Neutrophil (primary cell): ENCODE measurements around the gene RBM5.

ENCODE experiments used
- H3K27ac ChIP-seq: fragments of 200-600 bp; sonication (generic); 2 replicates; pipeline ENCODE4 v1.5.1; 2016; ENCODE audit warnings: mild to moderate bottlenecking, moderate library complexity
- H3K27me3 ChIP-seq: fragments of 200-600 bp; sonication (generic); 2 replicates; pipeline ENCODE4 v1.6.0; 2016; ENCODE audit warnings: mild to moderate bottlenecking
- H3K36me3 ChIP-seq: fragments of 200-600 bp; sonication (generic); 2 replicates; pipeline ENCODE4 v1.5.1; 2017
- H3K4me1 ChIP-seq, 2 experiments: fragments of 200-600 bp in 1 of 2; sonication (generic) in 1 of 2; 1 replicate in 1 of 2; 2 replicates in 1 of 2; pipeline versions ENCODE4 v1.5.1 to v1.6.1; 2013 to 2016; ENCODE audit warnings: low read depth in 1 of 2, low read length in 1 of 2, mild to moderate bottlenecking in 1 of 2, moderate library complexity in 1 of 2; ENCODE audit not compliant: control insufficient read depth in 1 of 2, insufficient read depth in 1 of 2
- H3K4me3 ChIP-seq, 2 experiments: fragments of 200-600 bp in 1 of 2; sonication (generic) in 1 of 2; 1 replicate in 1 of 2; 2 replicates in 1 of 2; pipeline ENCODE4 v1.5.1; 2013 to 2016; ENCODE audit warnings: low read depth in 1 of 2, low read length in 1 of 2, mild to moderate bottlenecking in 1 of 2, moderate library complexity in 1 of 2
- H3K9me3 ChIP-seq: fragments of 200-600 bp; sonication (generic); 2 replicates; pipeline ENCODE4 v1.5.1; 2016
- TF ChIP-seq, protein P1 (sequence below): fragments of 200-600 bp; sonication (generic); IDR thresholded peaks from 2 replicates; pipeline ENCODE4 v1.5.1; 2016; ENCODE audit warnings: antibody characterized with exemption

RBM5 gene

DNA sequence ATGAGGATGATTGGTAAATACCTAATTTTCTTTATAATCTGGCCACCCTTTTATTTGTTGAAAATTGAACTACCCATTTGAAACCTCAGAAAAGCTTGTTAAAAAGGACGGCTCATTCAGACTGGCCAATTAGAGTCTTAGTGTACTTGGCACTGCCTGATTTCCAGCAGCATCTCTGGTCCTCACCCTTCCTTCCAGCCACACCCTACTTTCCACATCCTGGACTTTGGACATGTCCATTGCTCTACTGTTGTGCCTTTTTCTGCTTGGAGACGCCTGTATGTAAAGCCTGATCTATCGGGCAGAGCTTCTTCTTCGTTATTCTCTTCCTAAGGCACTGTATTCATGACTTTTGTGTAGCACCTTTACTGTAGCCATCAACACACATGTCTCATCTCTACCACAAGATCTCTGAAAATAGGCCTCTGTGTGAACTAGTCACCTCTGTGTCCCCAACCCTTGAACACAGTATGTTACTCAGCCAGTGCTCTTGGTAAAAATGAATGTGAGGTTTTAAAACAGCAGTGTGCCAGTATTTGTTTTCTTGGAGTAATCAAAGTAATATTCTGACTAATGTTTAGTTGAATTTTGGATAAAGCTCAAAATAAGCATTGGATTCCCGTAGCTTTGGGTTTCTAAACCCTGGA is 6.8 kb downstream of the RBM5 start:
- TF ChIP-seq, protein P1, sequence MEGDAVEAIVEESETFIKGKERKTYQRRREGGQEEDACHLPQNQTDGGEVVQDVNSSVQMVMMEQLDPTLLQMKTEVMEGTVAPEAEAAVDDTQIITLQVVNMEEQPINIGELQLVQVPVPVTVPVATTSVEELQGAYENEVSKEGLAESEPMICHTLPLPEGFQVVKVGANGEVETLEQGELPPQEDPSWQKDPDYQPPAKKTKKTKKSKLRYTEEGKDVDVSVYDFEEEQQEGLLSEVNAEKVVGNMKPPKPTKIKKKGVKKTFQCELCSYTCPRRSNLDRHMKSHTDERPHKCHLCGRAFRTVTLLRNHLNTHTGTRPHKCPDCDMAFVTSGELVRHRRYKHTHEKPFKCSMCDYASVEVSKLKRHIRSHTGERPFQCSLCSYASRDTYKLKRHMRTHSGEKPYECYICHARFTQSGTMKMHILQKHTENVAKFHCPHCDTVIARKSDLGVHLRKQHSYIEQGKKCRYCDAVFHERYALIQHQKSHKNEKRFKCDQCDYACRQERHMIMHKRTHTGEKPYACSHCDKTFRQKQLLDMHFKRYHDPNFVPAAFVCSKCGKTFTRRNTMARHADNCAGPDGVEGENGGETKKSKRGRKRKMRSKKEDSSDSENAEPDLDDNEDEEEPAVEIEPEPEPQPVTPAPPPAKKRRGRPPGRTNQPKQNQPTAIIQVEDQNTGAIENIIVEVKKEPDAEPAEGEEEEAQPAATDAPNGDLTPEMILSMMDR: no peak
- H3K36me3 ChIP-seq: peaks cover 100% of the 10 kb centered on the region
- H3K27me3 ChIP-seq: no peaks in the 10 kb centered on the region
- no peak overlapping the region for H3K27ac ChIP-seq
- no peaks in the 10 kb centered on the region for H3K9me3 ChIP-seq
- no peak overlapping the region for H3K4me3 ChIP-seq
- peaks cover 10 to 12% of the 10 kb centered on the region in 2 experiments for H3K4me1 ChIP-seq

DNA sequence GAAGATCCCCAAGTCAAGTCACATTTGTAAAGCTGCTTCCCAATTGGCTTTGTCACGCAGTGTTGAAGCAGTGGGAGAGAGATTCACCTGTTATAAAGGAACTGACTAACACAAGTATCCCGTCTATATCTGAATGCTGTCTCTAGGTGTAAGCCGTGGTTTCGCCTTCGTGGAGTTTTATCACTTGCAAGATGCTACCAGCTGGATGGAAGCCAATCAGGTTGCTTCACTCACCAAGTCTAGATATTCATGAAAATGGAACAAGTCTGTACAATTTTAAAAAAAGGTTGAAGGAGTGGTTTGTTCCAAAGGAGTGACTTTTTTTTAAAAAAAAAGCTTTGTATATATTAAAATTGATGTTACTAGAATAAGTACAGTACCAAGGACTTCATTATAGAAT is 11.7 kb downstream of the RBM5 start:
- peaks cover 7% of the 10 kb centered on the region for H3K9me3 ChIP-seq
- peaks cover 100% of the 10 kb centered on the region for H3K36me3 ChIP-seq
- TF ChIP-seq, protein P1: no peak
- no peaks in the 10 kb centered on the region for H3K4me1 ChIP-seq
- H3K27ac ChIP-seq: no peak overlapping the region
- no peak overlapping the region for H3K4me3 ChIP-seq
- H3K27me3 ChIP-seq: no peaks in the 10 kb centered on the region

DNA sequence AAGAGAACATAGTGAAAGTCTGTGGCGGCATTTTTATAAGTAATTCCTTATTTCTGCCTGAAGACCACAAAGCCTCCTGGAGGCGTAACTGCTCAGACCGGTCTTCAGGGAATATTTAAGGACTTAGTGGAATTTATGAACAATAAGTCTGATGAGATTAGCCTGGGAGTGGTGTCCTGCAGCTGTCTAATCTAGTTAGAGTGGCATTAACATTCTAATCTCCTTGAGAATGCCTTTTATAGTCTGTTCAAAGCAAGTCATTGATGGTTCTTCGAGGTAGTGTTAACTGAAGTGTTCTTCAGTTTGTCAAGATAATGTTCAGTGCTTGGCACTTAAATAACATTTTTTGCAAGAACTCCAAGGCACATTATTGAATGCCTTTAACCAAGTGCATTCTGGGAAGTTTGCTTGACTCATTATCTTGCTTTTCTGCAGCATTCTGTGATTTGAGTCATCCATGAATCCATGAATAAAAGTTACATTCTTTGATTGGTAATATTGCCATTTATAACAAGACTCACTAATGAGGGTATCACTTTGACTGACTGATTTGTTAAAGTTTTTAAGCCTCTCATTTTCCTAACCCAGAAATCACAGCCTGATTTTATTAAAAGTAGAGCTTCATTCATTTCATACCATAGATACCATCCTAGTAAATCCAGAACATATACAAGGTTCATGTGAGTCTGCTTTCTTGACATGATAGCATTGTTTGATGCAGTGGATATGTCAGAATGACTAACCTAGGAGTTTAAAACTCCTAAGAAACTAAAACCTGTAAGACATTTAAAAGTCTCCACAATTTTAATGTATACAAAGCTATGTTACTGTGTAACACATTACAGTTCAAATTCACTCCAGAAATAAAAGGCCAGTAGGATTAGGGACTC is 12.5 kb downstream of the RBM5 start:
- no peak overlapping the region for H3K4me3 ChIP-seq
- H3K36me3 ChIP-seq: peaks cover 100% of the 10 kb centered on the region
- TF ChIP-seq, protein P1: no peak
- no peaks in the 10 kb centered on the region for H3K27me3 ChIP-seq
- no peaks in the 10 kb centered on the region for H3K4me1 ChIP-seq
- H3K9me3 ChIP-seq: peaks cover 11% of the 10 kb centered on the region
- H3K27ac ChIP-seq: no peak overlapping the region

DNA sequence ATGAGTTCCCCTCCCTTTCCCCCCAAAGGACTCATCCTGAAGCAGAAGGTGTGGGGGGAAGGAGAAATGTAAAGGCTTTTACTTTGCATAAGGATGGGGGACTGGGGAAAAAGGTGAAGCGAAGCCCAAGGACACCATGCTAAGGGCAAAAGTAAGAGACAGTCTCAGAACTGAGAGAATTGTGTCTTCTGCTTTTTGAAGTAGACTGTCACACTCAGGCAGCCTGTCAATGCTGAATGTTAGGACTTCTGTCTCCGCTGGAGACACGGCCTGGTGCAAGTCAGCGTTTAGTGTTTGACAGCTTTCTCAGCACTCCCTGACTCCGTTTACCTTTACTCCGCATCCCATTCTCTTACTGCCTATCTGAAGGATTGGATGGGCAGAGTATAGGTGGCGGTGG is 13.8 kb downstream of the RBM5 start:
- H3K27me3 ChIP-seq: no peaks in the 10 kb centered on the region
- H3K4me1 ChIP-seq: no peaks in the 10 kb centered on the region
- H3K4me3 ChIP-seq: no peak overlapping the region
- H3K9me3 ChIP-seq: peaks cover 11% of the 10 kb centered on the region
- TF ChIP-seq, protein P1: no peak
- H3K27ac ChIP-seq: no peak overlapping the region
- peaks cover 100% of the 10 kb centered on the region for H3K36me3 ChIP-seq

DNA sequence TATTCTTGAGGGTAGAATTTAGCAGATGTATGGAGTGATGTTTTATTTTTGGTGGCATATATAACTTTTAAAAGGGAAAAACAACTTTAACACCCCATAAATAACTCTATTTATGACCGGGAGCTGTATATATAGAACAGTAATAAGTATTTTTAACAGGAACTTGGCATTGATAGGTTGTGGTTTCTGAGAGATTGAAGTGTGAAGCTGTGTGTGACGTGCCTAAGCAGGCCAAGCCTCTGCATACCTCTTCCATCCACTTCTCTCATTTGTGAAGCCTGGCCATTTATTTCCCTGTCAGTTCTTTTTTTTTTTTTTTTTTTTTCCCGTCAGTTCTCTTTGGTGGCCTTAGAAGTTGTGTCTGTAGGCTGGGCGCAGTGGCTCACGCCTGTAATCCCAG is 23.0 kb downstream of the RBM5 start:
- Histone ChIP-seq H3K36me3 (peaks cover 100% of the 10 kb centered on the region), H3K4me1 (no peaks in the 10 kb centered on the region), H3K27ac (no peak overlapping the region)

More for the DNA sequence above, 23.0 kb downstream of the RBM5 start:
- no peak overlapping the region for H3K4me3 ChIP-seq
- H3K9me3 ChIP-seq: peaks cover 3% of the 10 kb centered on the region
- TF ChIP-seq, protein P1: no peak
- H3K27me3 ChIP-seq: no peaks in the 10 kb centered on the region
